OCI-M2 (cell line): ENCODE results near the gene PAK5.

Source experiments
- DNase-seq: peaks from one replicate; lab custom pipeline; 2025; ENCODE audit not compliant: unreplicated experiment; lab: John Stamatoyannopoulos, UW

Gene PAK5

GRCh38 chr20:9838378-9839295, at the start of gene PAK5:
Gene PAK5, minus strand, starts transcription at chr20:9839076. Its CDS starts 194,748 bp downstream, at chr20:9644328.
- no peak for DNase-seq

DNA sequence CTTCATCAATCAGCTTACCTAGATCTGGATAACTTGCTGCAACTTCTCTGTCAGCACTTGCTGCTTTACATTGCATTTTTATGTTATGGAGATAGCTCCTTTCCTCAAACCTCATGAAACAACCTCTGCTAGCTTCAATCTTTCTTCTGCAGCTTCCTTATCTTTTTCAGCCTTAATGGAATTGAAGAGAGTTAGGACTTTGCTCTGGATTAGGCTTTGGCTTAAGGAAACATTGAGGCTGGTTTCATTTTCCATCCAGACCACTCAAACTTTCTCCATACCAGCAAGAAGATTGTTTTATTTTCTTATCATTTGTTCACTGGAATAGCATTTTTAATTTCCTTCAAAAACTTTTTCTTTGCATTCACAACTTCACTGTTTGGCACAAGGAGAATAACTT, 48.8 kb upstream of the PAK5 start:
- DNase-seq: no peak

DNA sequence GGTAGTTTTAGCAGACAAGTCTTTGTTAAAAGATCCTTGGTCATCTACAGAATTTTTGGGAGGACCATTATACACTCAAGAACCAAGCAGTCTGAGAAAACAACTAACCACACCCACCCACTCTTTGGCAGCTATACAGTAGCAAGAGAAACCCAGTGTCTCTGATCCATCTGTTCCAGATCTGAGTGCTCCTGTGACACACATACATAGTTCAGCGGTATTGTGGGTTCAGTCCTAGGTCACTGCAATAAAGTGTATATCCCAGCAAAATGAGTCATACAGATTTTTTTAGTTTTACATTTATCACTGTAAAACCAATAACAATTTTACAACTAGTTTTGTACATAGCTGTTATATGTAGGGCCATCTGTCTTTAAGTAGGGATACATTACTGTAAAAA, 47.4 kb upstream of the PAK5 start:
- DNase-seq: no peak

DNA sequence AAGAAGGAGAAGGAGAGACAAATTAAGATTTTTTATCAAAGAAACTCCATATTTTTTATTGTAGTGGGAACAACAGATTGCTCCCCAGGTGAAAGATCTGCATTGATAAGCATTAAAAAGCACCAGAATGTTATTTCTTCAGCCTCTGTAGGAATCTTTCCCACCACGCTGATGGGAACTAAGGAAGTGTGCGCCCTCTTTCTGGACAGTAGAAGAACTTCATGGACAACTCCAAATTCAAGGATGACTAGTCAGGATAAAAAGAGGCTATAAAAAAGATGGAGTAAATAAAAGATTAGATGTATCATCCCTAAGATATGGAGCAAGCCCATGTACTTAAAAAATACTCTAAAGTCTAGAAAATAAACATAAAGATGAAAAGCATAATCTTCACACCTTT, 45.8 kb upstream of the PAK5 start:
- no peak for DNase-seq

GRCh38 chr20:9884061-9884460, 45.2 kb upstream of the PAK5 start:
- no peak for DNase-seq

- no peak for DNase-seq
These were observed 39.1 kb upstream of the PAK5 start for GRCh38 chr20:9877932-9878495.

GRCh38 chr20:9867196-9867980, 28.5 kb upstream of the PAK5 start:
- no peak for DNase-seq

DNA sequence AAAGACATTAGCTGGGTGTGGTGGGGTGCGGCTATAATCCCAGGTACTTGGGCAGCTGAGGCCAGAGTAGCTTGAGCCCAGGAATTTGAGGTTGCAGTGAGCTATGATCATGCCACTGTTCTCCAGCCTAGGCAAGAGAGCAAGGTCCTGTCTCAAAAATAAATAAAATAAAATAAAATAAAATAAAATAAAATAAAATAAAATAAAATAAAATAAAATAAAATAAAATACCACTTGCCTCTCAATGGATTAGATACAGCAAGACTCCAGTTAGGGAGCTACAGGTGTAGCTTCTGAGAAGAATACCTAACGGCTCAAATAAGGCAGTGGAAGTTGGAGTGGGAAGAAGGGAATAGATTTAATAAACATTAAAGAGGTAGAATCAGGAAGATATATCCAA, 13.7 kb upstream of the PAK5 start:
- no peak for DNase-seq

GRCh38 chr20:9839626-9840025, 750 bp upstream of the PAK5 start:
- DNase-seq: no peak

- no peak for DNase-seq
These were observed 870 bp downstream of the PAK5 start for GRCh38 chr20:9838035-9838377.

GRCh38 chr20:9837634-9838033, 1.2 kb downstream of the PAK5 start:
- DNase-seq: no peak

- DNase-seq: no peak
These were observed 3.6 kb downstream of the PAK5 start for GRCh38 chr20:9835302-9835701.

GRCh38 chr20:9831032-9831431, 7.8 kb downstream of the PAK5 start:
- no peak for DNase-seq

GRCh38 chr20:9829835-9830234, 9.0 kb downstream of the PAK5 start:
- no peak for DNase-seq

- DNase-seq: no peak
These were observed 21.2 kb downstream of the PAK5 start for GRCh38 chr20:9817654-9818053.

DNA sequence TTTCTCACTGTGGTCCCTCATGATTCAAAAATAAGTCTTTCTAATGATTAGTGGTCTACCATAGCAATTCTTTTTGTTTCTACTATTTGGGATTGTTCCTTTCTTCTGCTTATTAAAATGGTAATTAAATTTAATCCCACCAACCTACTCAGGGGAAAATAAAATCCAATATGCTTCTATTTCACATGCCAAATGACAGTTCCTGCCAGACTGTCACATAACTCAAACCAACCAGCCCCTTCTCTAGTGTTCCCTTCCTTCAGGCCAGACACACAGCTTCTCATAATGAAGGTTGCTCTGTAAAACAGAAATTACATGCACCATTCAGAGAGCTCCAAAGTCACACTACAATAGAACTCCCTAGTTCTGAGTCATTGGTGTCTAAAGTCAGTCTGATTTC, 23.2 kb downstream of the PAK5 start:
- no peak for DNase-seq

- DNase-seq: no peak
These were observed 28.1 kb downstream of the PAK5 start for GRCh38 chr20:9810738-9811137.

- no peak for DNase-seq
These were observed 29.6 kb downstream of the PAK5 start for GRCh38 chr20:9809271-9809670.

GRCh38 chr20:9808166-9808565, 30.7 kb downstream of the PAK5 start:
- DNase-seq: no peak

- DNase-seq: no peak
These were observed 31.7 kb downstream of the PAK5 start for GRCh38 chr20:9807136-9807535.

DNA sequence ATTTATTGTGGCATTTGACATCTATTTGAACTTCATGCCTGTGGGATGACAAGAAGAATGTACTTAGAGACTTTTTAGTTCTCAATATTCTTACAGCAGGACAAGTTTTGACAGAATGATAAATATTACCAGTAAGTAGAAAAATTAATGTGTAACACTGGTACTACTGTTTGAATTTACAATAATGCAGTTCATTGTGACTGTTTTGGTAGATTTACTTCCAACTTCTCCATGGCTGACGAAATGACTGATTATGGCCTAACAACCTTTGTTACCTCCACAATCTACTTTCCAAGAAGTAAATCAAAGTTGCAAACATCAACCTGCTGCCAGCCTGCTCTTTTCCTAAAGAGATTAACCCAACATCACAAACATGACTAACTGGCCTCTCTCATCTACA, 38.5 kb downstream of the PAK5 start:
- no peak for DNase-seq

DNA sequence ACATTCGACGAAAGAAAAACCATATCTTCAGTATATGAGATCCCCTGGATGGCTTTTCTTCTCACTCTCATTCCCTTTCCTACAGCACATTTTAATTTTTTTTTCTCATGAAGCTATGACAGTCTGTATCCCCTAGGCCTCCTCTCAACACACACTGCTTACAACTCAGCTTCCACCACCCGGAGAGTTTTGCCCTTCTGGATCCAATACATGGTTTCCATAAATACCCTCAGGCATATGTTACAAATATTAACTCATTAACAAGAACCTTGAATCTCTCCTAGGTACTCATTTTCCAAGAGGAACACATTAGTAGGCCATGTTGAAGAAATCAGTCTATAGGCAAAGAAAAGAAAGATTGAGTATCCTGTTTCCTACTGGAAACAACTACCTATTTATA, 44.0 kb downstream of the PAK5 start:
- no peak for DNase-seq
